Measurements from ENCODE around the gene MCF2L2. TPM values are rescaled to one million over a fixed set of nuclear protein-coding genes. Genes with fewer than 3 reads are reported as not detected.

The MCF2L2 gene
- total and polyA plus RNA-seq, 9 of the 15 experiments (the other 6 are each of a cell fraction or from before 2014, with no cell fraction given) = 0.56 to 4.2 (median 3.0) TPM

- TF ChIP-seq MAZ (CRISPR knock-in tag; conservative IDR thresholded peaks at IDR 0.05 in 1 of 2, IDR thresholded peaks at IDR 0.05 in 1 of 2) (no peak), ZFP1 (CRISPR knock-in tag; IDR thresholded peaks at IDR 0.05) (no peak), SRF (CRISPR knock-in tag; IDR thresholded peaks at IDR 0.05) (no peak), RERE (CRISPR knock-in tag; IDR thresholded peaks at IDR 0.05; ENCODE audit: borderline replicate concordance) (no peak), GATAD2A (IDR thresholded peaks at IDR 0.05) (0 out of 2 replicates have a peak, but pooled peaks have one; percentile 67), PHF21A (IDR thresholded peaks at IDR 0.05; ENCODE audit: borderline replicate concordance, low read depth) (no peak), ZNF586 (CRISPR knock-in tag; conservative IDR thresholded peaks at IDR 0.05) (no peak), POLR3G (IDR thresholded peaks at IDR 0.05; ENCODE audit: extremely low read depth, insufficient read length, insufficient replicate concordance) (no peak), ELF4 (CRISPR knock-in tag; IDR thresholded peaks at IDR 0.05) (no peak), GTF2A2 (tag; IDR thresholded peaks at IDR 0.05) (no peak), JUN (IDR thresholded peaks at IDR 0.05; ENCODE audit: borderline replicate concordance, low read depth, low read length) (peak; percentile 89), JUN (CRISPR knock-in tag; IDR thresholded peaks at IDR 0.05; ENCODE audit: borderline replicate concordance) (no peak), ZNF12 (CRISPR knock-in tag; IDR thresholded peaks at IDR 0.05) (no peak), ZNF766 (CRISPR knock-in tag; conservative IDR thresholded peaks at IDR 0.05) (no peak), PATZ1 (CRISPR knock-in tag; IDR thresholded peaks at IDR 0.05; ENCODE audit: borderline replicate concordance) (no peak), ZNF146 (CRISPR knock-in tag; IDR thresholded peaks at IDR 0.05; ENCODE audit: unreplicated experiment) (no peak), MITF (IDR thresholded peaks at IDR 0.05) (no peak)
- TF ChIP-seq, protein P1, sequence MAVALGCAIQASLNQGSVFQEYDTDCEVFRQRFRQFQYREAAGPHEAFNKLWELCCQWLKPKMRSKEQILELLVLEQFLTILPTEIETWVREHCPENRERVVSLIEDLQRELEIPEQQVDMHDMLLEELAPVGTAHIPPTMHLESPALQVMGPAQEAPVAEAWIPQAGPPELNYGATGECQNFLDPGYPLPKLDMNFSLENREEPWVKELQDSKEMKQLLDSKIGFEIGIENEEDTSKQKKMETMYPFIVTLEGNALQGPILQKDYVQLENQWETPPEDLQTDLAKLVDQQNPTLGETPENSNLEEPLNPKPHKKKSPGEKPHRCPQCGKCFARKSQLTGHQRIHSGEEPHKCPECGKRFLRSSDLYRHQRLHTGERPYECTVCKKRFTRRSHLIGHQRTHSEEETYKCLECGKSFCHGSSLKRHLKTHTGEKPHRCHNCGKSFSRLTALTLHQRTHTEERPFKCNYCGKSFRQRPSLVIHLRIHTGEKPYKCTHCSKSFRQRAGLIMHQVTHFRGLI (CRISPR knock-in tag; IDR thresholded peaks at IDR 0.05) = no peak
Observed at GRCh38 chr3:183410280-183410679, 18.1 kb downstream of the MCF2L2 start (continued).
